ENCODE results near the gene RBM4.

The RBM4 gene

DNA sequence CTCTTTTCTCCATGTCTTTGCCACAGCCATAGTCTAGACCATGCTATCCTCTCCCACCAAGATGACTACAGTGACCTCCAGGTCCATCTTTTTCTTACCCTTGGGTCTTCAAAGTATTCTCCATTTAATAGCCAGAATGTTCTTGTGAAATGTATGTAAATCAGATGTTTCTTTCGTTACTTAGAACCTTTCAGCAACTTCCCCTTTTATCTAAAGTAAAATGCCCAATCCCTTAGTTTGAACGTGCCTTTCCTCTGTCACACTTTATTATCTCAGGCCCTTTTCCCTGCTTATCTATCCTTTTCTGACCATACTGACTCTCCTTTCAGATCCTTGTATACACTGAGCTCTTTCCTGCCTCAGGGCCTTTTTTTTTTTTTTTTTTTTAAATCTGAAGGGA is 21.3 kb downstream of the RBM4 start:
- DNase-seq, result no peak

DNA sequence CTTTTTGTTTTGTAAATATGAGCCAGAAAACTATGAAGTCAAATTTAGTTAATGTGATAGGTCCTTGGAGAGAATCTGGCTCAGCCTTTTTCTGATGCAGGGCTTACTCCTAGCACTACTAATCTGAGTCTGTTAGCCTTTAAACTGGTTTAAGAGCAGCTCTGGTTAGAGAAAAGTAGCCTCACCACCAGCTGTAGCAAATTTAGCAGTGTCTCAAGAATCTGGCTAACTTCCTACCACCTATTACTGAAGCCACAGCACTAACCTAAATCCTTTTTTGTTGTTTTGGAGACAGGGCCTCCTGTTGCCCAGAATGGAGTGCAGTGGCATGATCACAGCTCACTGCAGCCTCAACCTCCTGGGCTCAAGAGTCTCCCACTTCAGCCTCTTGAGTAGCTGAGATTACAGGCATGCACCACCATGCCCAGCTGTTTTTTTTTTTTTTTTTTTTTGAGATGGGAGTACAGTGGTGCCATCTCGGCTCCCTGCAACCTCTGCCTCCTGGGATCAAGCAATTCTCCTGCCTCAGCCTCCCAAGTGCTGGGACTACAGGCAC is 25.3 kb downstream of the RBM4 start:
- DNase-seq, result no peak

DNA sequence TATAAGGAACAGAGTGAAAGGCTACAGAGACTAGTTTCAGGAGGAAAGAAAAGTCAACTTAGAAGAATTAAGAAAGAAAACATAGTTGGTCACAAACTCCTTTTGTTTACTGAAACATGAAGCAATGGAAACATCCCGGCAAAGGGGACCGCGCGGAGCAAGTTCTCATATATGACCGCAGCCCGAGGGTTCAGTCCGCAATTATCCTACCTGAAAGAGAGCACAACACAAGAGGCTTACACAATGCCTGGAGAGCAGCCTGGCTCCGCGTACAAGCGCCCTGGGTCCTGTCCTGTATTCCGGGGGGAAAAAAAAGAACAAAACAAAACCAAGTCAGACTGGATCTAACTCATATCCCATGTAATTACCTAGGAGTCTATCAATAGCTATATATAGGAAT is 26.9 kb downstream of the RBM4 start:
- DNase-seq, result no peak

DNA sequence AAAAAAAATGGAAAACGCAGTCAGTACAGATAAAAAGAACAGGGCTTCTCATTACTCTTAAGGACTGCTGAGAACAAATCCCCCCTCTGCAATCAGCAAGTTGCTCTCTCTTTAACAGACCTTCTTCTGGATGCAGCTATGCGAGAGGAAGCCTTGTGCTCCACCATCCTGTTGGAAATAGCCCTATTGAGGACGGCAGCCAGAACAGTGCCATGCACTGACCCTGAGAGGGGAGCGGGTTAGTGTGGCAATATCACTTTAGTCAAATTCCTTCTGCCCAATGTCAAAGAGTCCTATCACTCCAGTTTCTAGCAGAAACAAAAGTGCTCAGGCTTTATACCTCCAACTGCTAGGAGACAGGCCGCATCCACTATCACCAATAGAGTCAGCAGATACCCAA is 32.3 kb downstream of the RBM4 start:
- DNase-seq, result no peak

DNA sequence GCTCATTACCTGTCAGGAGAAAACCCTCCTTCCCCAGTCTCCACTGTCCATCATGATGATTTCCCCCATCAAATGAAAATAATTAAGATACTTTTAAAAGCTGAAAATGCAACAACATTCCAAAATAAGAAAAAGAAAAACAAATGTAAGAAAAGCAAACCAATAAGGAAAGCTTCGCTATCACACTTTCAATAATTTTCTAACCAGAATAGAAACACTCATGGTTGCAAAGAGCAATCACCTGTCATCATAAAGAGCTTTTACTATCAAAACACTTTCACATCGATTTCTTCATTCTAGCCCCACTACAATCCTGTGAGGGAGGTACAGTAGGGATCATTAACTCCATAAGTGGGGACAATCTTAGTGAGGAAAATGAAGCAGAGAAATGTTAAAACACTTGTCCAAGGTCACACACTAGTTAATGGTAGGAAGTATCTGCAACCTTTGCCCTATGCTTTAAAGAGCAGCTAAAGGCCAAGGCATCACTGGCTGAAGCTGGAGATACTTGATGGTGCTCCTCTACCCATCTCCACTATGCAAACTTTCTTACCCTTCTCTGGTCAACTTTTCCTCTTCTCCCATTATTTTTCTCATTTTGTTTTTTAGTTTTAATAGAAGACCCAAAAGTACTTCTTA is 36.6 kb downstream of the RBM4 start:
- DNase-seq, result no peak

DNA sequence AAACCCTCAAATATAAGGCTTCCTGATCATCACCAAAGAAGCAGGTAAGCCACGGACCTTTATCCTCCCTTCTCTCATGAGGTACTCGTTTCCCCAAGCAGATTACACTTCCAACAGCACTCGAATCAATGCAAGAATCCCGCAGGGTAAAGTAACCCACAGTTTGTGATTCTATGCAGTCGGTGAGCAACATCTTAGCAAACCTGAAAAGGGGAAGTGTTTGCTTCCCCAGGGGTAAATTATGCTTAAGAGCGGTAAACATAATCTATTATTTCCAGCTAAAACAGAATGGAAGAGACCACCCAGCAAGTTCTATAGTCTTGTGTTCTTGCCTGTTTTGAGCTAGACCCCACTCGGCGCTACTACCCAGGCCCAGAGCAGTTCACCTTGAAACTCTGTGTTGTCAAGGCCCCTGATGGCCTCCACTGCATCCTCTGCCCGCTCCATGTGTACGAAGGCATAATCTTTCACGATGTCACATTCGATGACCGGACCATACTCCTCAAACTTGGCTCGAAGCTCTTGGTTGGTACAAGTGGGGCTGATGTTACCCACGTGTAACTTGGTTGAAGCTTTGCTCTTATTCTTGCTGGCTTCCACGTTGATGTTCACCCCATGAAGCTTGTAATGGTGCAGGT is 37.9 kb downstream of the RBM4 start:
- no peak for DNase-seq

DNA sequence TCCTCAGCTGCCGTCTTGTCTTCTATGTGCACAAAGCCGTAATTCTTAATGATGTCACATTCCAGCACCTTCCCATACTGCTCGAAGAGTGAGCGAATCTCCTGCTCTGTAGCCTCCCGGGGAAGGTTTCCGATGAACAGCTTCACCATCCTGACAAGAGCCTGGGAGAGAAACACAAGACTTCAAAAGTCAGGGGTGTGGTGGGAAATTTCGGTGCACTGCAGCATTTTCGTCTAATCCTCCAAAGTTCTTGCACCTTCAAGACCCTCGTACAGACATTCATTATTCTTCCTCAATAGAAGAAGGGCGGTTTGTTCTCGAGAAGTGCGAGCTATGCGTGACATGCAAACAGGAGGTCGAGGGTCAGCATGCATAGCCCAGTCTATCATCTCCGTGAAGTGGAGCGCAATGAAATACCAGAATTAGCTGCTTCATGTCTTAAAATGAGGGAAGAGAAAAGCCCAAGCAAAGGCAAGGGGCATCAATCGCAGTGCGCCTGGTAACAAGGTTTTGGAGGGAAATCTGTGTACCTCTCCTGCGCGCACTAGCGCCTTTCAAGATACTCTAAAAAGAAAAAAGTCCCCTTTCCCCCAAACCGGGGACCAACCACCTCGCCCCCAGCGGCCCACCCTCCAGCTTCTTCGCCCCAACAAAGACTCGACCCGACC is 38.6 kb downstream of the RBM4 start:
- no peak for DNase-seq

DNA sequence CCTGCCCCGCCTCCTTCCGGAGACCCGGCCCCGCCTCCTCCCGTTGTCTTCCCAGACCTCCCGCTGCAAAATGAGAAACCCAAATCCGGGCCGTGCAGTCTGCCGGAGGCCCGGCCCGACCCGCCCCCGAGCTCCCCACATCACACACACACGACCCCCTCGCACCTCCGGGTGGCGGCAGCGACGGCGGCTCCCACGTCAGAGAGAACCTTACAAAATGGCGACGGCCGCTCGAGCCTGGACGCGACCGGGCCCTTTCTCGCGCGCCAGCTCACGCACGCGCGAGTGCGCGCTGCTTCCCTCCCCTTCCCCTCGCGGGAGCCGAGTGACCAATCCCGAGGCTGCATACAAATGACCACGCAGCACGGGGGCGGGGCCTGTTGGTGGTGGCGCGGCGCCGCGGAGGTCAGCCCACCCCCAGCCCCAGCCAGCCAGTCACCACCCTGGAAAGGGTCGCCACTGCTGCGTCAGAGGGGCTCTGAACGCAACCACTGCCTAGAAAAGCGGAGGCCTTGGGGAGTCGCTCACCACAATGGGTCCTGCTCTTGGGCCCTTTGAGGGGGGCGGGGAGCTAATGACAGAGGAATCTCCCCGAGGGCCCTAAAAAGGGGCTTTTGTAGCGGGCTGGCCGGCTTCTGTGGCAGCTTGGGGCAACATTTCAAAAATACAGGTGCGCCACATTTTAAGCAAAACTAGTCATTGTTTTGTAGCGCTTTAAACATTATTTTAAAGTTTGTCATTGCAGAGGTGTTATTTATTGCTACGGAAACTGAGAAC is 39.3 kb downstream of the RBM4 start, which contains the start of gene RBM4B:
Gene RBM4B (minus strand): TSS at position 289 of the 777 bp plus-strand sequence. CDS start 808 bp downstream, outside the sequence.
- peak; percentile 91 for DNase-seq

DNA sequence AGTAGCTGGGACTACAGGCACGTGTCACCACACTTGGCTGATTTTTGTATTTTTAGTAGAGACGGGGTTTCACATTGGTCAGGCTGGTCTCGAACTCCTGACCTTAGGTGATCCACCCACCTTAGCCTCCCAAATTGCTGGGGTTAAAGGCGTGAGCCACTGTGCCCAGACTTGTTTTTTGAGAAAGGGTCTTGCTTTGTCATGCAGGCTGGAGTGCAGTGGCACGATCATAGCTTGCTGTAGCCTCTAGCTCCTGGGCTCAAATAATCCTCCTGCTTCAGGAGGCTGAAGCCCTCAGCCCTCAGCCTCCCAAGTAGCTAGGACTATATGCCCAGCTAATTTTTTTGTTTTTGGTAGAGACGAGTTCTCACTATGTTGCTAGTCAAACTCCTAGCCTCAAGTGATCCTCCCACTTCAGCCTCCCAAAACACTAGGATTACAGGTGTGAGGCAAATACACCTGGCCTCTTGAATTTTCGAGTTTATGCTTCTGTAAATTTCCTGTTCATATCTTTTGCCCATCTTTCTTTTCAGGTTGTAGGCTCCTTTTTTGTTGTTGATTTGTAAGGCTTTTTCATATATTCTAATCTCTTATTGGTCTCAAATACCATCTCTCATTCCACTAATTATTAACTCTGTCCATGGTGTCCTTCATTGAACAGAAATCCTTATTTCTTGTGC is 42.6 kb downstream of the RBM4 start:
- no peak for DNase-seq

DNA sequence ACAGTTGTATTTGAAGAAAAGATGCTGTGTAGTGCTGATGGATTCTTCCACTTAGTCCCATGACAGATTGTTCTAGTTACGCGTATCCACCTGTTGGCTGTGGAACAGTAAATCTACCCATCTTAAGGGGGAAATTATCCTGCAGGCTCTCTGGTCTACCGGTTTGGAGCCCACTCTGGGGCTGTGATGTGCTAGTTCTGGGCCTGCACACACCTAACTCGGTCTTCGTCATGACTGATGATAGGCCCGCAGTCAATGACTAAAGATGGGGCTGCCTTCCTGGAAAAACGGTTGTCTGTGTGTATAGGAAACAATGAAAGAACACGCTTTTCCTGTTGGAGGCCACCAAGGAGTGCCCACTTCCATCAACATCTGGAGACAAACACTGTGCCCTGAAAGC is 45.4 kb downstream of the RBM4 start:
- DNase-seq, result no peak

DNA sequence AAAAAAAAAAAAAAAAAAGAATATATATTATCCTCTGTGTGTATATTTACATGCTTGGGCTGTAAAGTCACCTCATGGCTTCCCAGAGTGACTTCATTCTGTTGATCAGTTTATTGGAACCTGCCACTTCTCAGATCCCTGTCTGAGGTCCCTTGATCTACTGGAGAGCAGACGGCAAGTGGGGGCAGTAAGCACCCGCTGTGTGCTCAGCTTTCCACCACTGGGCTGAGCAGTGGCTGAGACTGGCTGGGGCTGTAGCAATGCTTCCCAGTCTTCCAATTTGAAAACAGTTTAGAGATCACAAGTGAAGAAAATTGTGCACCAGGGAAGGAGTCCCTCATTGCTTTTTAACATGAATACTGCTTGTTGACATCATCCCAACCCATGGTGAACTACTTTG is 46.1 kb downstream of the RBM4 start:
- DNase-seq, result no peak

DNA sequence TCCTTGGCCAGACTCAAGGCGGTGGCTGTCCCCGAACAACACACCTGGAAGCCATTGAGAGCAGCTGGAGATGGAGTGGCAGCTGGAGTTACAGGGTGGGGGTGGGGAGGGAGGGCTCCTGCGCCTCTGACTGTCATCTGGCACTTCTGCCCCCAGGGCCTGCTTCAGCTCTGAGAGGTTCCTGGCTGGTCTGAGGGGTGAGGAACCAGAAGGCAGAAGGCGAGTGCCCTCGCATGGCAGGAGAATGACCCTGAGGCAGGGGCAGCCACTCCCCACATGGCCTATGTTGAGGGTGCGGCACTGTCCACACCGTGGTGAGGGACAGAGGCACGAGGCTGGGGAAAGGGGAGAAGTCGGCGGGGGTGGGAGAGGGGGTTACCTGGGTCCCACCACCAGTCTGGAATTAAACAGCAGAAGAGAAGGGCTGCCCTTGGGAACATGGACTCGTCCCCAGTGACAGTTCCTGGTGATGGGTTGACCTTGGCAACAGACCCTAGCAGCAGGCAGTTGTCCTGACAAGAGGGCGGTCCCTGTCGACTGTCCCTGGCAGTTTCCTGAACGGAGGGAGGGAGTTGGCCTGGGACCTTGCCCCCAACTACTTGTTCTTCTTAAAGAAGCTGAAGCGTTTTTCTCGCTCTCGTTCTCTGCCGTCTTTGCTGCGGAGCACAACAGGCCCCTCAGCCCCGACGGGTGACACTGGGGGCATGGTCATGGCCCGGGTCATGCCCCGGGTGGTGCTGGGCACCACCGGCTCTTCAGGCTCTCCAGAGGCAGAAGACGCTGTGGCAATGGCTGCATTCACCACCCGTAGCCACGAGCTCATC is 47.0 kb downstream of the RBM4 start:
- DNase-seq, result no peak

DNA sequence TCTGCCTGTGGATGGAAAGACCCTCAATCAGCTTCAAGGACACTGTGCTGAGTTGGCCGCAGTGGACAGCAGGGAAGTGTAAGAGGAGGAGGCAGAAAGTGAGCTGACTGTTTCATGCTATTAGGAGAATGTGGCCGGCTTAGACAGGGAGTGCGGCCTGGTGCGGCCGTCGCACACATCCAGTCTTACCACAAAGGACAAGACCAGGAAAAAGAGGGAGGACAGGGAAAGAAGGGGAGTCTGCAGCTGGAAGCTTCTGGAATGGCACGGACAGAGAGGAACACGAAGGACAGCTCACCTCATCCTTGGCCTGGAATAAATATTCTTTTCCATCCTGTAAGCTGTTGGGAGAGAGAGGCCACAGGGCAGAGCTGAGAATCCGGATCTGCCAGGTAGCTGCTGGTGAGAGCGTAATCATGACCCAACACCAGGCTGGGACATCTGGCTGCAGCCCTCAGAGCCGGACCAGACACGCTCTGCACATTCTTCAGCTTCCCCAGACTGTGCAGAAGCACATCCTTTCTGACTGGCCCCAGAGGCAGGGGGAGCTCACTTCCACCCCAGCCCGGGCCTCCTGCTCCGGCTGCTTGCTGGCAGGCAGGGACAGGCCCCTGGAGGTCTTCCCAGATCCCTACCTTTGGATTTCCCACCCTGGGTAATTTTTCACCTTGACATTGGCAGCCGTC is 47.7 kb downstream of the RBM4 start:
- no peak for DNase-seq

DNA sequence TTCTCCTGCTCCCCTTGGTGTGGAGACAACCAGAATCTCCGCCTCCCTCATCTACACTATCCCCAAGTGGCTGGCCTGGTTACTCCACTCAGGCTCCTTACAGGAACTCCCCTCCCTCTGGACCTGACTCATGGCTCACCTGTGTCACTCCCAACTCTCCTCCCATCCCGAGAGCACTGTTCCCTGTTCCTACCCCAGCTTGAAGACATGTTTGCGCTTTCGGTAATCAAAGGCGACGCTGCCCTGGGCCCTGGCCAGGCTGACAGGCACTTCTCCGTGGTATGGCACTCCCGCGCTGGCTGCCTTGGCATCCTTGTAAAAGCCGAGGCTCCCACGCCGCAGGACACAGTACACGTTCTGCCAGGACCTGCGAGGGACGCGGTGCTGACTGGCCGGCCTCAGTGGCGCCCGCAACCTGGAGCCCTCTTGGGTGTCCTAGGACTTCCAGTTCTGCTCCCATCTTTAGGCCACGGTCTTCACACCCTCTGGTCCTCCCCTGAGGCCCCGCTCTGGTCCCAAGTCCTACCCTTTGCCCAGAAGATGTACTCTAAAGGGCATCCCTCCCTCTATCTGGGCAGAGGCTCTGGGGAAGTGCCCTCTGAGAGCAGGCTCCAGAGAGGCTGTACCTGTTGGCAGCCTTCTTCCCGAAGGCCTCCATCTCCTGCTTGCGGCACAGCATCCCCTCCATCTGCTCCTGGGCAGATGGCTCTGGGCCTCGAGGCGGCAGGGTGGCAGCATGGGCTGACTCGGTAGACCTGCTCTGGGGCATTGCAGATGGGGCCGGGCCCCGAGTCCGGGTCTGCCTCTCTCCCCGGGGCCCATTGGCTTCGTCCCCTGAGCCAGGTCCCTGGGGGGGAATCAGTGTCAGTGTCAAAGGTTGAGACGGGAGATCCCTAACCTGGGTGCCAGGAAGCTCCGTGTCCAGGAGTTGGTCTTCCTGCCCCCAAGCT is 48.6 kb downstream of the RBM4 start:
- no peak for DNase-seq

DNA sequence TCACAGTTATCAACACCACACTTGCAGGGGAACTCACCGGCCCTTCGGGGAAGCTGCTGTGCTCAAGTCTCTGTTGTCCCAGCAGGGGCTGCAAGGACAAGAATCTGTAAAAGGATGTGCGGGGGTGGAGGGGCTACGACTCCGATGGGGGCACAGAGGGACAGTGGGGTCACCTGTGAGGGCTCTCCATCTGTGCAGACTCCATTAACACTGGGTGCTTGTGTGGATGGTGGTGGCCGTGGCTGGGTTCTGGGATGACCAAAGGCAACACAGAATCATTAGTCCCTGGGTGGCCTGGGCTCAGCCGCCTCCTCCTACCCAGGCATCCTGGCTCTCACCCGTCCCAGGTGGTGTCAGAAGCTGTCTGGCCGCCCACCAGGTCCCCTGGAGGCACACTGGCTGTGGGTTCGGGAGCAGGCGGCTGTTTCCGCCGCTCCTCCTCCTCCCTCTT is 49.4 kb downstream of the RBM4 start:
- DNase-seq, result no peak

DNA sequence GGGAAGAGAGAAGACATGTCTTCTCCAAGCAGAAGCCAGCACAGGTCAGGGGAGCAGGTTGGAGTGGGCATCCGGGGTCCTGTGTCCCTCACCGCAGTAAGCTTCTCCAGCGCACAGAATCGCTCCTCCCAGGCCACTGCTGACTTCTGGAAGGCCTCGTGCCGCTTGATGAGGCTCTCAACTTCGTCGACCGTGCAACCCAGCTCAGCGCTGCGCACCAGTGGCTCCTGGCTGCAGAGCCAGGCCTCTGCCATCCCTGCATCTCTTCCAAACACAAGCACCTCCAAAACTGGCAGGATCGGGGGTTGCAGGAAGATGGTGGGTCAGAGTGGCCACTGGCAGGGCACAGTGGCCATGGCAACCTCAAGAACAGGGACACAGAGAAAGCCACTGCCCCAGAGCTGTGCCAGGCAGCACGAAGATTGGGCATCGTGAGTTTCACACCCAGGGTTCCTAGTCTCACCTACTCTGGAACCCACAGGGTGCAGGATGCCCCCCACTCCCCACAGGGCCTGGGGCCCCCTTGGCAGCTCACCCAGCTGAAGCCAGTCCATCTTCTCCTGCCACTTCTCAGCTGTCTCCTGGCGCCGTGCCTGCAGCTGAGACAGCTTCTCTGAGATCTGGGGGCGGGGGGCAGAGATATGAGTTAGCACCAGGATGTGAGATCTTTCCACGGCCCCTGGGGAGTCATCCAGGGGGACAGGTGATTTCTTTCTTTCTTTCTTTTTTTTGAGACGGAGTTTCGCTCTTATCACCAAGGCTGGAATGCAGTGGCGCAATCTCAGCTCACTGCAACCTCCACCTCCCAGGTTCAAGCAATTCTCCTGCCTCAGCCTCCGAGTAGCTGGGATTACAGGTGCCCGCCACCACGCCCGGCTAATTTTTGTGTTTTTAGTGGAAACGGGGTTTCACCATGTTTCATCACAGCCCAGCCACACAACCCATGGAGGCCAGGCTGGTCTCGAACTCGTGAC is 50.3 kb downstream of the RBM4 start:
- DNase-seq, result no peak

DNA sequence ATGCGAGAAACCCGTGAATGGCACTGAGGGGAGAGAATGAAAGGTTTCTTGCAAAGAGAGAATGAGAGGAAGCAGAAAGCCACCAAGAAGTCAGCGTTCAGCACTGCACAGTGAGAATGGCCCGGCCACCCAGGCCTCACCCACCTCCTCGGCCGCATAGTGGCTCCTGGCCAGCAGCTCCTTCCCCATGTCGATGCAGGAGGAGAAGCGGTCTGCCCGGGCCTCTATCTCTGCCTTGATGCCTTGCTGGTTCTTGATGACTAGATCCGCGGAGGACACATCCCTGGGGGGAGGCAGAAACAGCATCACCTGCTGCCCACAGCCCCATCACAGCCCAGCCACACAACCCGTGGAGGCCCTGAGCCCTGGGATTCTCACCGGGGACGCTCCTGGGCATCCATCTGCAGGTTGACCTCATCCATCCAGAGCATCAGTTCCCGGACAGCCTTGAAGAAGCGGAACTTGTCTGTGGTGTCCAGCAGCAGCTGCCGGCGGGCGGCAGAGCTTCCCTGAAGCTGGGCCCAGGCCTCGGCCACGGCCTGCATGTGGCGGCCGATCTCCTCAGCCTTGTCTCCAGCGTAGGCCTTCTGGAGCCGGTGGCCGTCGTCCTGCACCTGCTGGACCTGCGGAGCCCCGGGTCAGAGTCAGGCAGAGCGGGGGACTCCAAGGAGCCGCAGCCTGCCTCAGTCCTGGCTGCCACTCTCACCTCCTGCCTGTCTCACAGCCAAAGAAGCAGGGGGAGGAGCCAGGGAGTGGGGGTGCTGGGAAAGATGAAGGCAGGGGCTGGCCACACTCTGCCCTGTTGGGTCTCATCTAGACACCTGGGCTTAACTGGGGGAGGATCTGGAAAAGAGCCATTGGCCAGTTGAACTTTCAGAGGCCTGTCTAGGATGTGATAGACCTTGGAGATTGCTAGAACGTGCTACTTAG is 51.4 kb downstream of the RBM4 start:
- DNase-seq, result no peak

Data from SHP77 treated with DMSO at 0.1 percent for 48 hours (cell line).